Measurements from ENCODE around the gene VDR.
A peak's percentile ranks its signal among the peaks of the same experiment; 100 is the strongest.

The VDR gene

GRCh38 chr12:47944685-47945340 lies 40.0 kb upstream of the VDR start:
- H3K27ac ChIP-seq = no peak overlapping the region
- no peak overlapping the region for H3K4me2 ChIP-seq
- peaks cover 23 to 49% (median 38%) of the 10 kb centered on the region in 10 experiments for H3K4me1 ChIP-seq
- TF ChIP-seq Cebpa-rat (IDR thresholded peaks at IDR 0.05) = no peak
- H3K4me3 ChIP-seq = no peak overlapping the region
- H3K9me3 ChIP-seq (replicated peaks in 1 of 11) = no peaks in the 10 kb centered on the region
- H3K36me3 ChIP-seq = no peaks in the 10 kb centered on the region
- H3K9ac ChIP-seq = no peak overlapping the region
- peaks cover 0 to 9% (median 0%) of the 10 kb centered on the region in 11 experiments; a peak in 1 of 22 replicates for H4K20me1 ChIP-seq
- peaks cover 0 to 27% (median 0%) of the 10 kb centered on the region in 11 experiments; a peak in 7 of 22 replicates for H3K27me3 ChIP-seq

DNA sequence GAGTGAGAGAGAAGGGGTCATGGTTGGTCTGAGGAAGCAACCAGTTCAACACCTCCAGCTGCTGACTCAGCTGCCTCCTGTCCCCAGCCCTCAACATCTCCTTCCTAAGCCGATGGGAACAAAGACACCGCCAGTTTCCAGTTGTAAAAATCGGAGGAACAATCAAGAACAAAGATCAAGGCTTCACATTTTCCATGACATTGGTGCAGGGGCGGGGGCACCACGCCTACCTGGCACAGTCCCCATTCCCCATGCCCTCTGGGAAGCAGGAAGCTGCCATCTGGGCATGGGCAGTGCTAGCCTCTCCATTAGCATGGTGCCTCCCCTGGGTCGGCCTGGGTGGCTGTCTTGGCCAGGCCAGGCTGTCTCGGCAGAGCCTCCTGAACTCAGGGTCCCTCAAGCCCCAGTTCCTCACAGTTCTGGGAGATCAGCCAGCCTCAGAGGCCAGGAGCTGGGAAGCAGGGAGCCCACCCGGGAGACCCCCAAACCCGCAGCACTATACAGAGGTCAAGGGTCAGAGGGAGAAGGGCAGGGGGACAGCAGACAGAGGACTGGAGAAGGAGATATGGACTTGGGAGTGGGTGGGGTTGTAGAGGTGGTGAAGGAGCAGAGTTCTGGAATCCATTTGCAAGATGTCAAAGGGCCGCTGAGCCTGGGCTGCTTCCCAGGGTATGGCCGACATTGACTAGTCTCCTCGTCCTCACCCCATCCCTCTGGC lies 39.0 kb upstream of the VDR start:
- peaks cover 0 to 9% (median 0%) of the 10 kb centered on the region in 11 experiments; a peak in 1 of 22 replicates for H4K20me1 ChIP-seq
- no peak overlapping the region for H3K27ac ChIP-seq
- H3K4me3 ChIP-seq = no peak overlapping the region
- TF ChIP-seq Cebpa-rat (IDR thresholded peaks at IDR 0.05) = no peak
- no peaks in the 10 kb centered on the region for H3K9me3 ChIP-seq (replicated peaks in 1 of 11)
- H3K27me3 ChIP-seq = peaks cover 0 to 27% (median 0%) of the 10 kb centered on the region in 11 experiments; a peak in 7 of 22 replicates
- no peaks in the 10 kb centered on the region for H3K36me3 ChIP-seq
- H3K9ac ChIP-seq = no peak overlapping the region
- H3K4me1 ChIP-seq = peaks cover 26 to 50% (median 46%) of the 10 kb centered on the region in 10 experiments
- H3K4me2 ChIP-seq = peak overlapping the region in 8 of 11 experiments; percentile 84 to 99 (median 94); a peak in 10 of 22 replicates

- H3K9me3 ChIP-seq (replicated peaks in 1 of 11) = no peaks in the 10 kb centered on the region
- peaks cover 37 to 61% (median 57%) of the 10 kb centered on the region in 10 experiments for H3K4me1 ChIP-seq
- H3K27me3 ChIP-seq = peaks cover 0 to 27% (median 0%) of the 10 kb centered on the region in 11 experiments; a peak in 7 of 22 replicates
- no peak for TF ChIP-seq Cebpa-rat (IDR thresholded peaks at IDR 0.05)
- no peak overlapping the region for H3K9ac ChIP-seq
- H3K36me3 ChIP-seq = no peaks in the 10 kb centered on the region
- no peak overlapping the region for H3K27ac ChIP-seq
- H4K20me1 ChIP-seq = peaks cover 0 to 9% (median 0%) of the 10 kb centered on the region in 11 experiments; a peak in 1 of 22 replicates
- peak overlapping the region in 4 of 10 experiments; percentile 21 to 51 (median 28); a peak in 4 of 20 replicates for H3K4me3 ChIP-seq
- H3K4me2 ChIP-seq = peak overlapping the region; percentile 82 to 99 (median 93)
Measured at GRCh38 chr12:47942614-47943225, 37.9 kb upstream of the VDR start.

- H3K4me1 ChIP-seq = peaks cover 39 to 67% (median 62%) of the 10 kb centered on the region in 10 experiments
- no peaks in the 10 kb centered on the region for H3K36me3 ChIP-seq
- peak overlapping the region in 6 of 11 experiments; percentile 10 to 61 (median 50); a peak in 11 of 22 replicates for H3K9ac ChIP-seq
- peaks cover 0 to 27% (median 0%) of the 10 kb centered on the region in 11 experiments; a peak in 7 of 22 replicates for H3K27me3 ChIP-seq
- H3K4me2 ChIP-seq = peak overlapping the region; percentile 82 to 99 (median 93)
- peaks cover 0 to 9% (median 0%) of the 10 kb centered on the region in 11 experiments; a peak in 1 of 22 replicates for H4K20me1 ChIP-seq
- H3K4me3 ChIP-seq = peak overlapping the region; percentile 11 to 55 (median 35); a peak in 13 of 20 replicates
- no peaks in the 10 kb centered on the region for H3K9me3 ChIP-seq (replicated peaks in 1 of 11)
- peak overlapping the region in 4 of 11 experiments; percentile 30 to 43 (median 37); a peak in 4 of 22 replicates for H3K27ac ChIP-seq
- TF ChIP-seq Cebpa-rat (IDR thresholded peaks at IDR 0.05) = no peak
Measured at GRCh38 chr12:47941871-47942613, 37.2 kb upstream of the VDR start.

DNA sequence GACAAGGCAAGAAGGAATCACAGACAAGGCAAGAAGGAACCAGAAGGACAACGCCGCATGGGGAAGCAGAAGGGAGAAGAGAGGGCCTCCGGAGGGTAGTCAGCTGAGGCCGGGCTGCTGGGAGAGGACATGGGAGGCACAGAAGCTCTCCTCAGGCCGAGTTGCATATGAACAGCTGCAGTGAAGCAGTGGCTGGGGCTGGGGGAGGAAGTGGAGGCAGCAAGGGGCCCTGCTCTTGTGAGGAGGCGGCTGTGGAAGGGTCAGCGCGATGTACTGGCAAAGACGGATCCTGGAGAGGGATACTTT lies 36.6 kb upstream of the VDR start:
- H3K4me2 ChIP-seq = peak overlapping the region; percentile 82 to 99 (median 93)

DNA sequence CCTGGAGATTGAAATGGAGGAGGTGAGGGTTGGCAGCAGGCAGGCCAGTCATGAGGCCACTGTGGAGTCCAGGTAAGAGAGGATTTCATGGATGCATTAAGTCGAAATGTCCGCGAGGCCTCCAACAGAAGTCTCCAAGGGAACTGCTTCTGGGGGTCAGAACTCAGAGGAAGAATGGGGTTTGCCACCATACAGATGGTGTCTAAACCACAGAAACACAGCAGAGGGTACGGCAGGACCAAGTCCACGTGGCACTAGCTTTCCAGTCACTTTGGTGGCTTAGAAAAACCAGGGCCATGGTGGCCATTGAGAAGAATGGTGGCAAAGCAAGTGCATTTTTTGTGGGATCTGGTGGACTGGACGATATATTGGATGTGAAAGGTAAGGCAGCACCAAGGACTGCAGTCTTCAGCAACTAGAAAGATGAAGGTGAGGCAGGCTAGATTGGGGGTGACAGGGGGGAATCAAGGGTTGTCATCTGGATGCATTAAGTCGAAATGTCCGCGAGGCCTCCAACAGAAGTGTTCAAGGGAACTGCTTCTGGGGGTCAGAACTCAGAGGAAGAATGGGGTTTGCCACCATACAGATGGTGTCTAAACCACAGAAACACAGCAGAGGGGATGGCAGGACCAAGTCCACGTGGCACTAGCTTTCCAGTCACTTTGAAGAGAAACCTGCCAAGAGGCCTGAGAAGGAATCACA lies 36.1 kb upstream of the VDR start:
- H3K4me2 ChIP-seq = peak overlapping the region; percentile 82 to 99 (median 93)
- peak overlapping the region in 2 of 11 experiments; percentile 51 to 61; a peak in 2 of 22 replicates for H3K9ac ChIP-seq
- H3K36me3 ChIP-seq = no peaks in the 10 kb centered on the region
- H3K27ac ChIP-seq = peak overlapping the region in 3 of 11 experiments; percentile 30 to 38 (median 36); a peak in 3 of 22 replicates
- H3K4me1 ChIP-seq = peaks cover 39 to 68% (median 61%) of the 10 kb centered on the region in 10 experiments
- H3K9me3 ChIP-seq (replicated peaks in 1 of 11) = no peaks in the 10 kb centered on the region
- TF ChIP-seq Cebpa-rat (IDR thresholded peaks at IDR 0.05) = no peak
- no peak overlapping the region for H3K4me3 ChIP-seq
- H3K27me3 ChIP-seq = peaks cover 0 to 27% (median 0%) of the 10 kb centered on the region in 11 experiments; a peak in 7 of 22 replicates
- peaks cover 0 to 9% (median 0%) of the 10 kb centered on the region in 11 experiments; a peak in 1 of 22 replicates for H4K20me1 ChIP-seq

More for the DNA sequence above, 36.6 kb upstream of the VDR start:
- peak overlapping the region in 4 of 11 experiments; percentile 30 to 43 (median 37); a peak in 3 of 22 replicates for H3K27ac ChIP-seq
- H3K36me3 ChIP-seq = no peaks in the 10 kb centered on the region
- peaks cover 39 to 68% (median 61%) of the 10 kb centered on the region in 10 experiments for H3K4me1 ChIP-seq
- peak overlapping the region in 5 of 11 experiments; percentile 10 to 61 (median 51); a peak in 8 of 22 replicates for H3K9ac ChIP-seq
- TF ChIP-seq Cebpa-rat (IDR thresholded peaks at IDR 0.05) = no peak
- no peaks in the 10 kb centered on the region for H3K9me3 ChIP-seq (replicated peaks in 1 of 11)
- H3K27me3 ChIP-seq = peaks cover 0 to 27% (median 0%) of the 10 kb centered on the region in 11 experiments; a peak in 7 of 22 replicates
- H3K4me3 ChIP-seq = peak overlapping the region in 5 of 10 experiments; percentile 11 to 55 (median 41); a peak in 6 of 20 replicates
- peaks cover 0 to 9% (median 0%) of the 10 kb centered on the region in 11 experiments; a peak in 1 of 22 replicates for H4K20me1 ChIP-seq

DNA sequence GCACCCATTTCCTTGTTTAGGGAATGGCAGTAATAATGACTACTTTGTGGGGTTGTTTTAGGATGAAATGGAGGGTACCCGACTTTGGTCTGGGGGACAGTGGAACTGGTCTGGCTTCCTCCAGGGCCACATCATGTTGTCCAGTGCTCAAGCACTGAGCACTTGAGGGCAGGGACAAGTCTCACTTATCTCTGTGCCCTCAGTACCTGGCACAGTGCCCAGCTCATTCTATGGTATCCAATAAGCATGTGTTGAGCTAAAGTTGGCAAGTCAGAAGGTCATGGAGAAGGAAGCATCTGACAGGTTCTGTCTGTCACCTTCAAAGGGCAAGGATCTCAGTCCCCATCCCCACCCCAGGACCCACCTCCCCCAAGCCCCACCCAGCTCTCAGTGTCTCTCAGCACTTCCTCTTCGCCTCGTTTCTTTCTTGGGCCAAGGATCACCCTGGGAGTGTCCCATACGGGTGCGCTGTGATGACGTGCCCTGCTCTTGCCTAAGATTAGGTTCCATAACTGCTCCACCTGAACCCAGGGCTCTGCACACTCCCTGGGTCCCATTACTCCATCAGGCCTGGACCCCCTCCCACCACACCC lies 34.3 kb upstream of the VDR start:
- H4K20me1 ChIP-seq = peaks cover 0 to 9% (median 0%) of the 10 kb centered on the region in 11 experiments; a peak in 1 of 22 replicates
- H3K27me3 ChIP-seq = peaks cover 0 to 27% (median 0%) of the 10 kb centered on the region in 11 experiments; a peak in 7 of 22 replicates
- H3K9me3 ChIP-seq (replicated peaks in 1 of 11) = no peaks in the 10 kb centered on the region
- H3K27ac ChIP-seq = peak overlapping the region in 8 of 11 experiments; percentile 45 to 78 (median 57); a peak in 13 of 22 replicates
- TF ChIP-seq Cebpa-rat (IDR thresholded peaks at IDR 0.05) = no peak
- no peaks in the 10 kb centered on the region for H3K36me3 ChIP-seq
- peaks cover 39 to 68% (median 61%) of the 10 kb centered on the region in 10 experiments for H3K4me1 ChIP-seq
- peak overlapping the region; percentile 69 to 92 (median 81) for H3K4me2 ChIP-seq
- peak overlapping the region in 2 of 11 experiments; percentile 45 to 47; a peak in 1 of 22 replicates for H3K9ac ChIP-seq
- no peak overlapping the region for H3K4me3 ChIP-seq
